Vagina (tissue), 2 donors: ENCODE measurements around the gene RHBDL2. TPM values are rescaled to one million over a fixed set of nuclear protein-coding genes. Genes with fewer than 3 reads are reported as not detected.
"Not testable (repeated sequence)": the region's sequence is repeated elsewhere in the genome, so short reads cannot be mapped to it uniquely, and the experiment has no call there.

ENCODE experiments used
- DNase-seq, 2 donors: peaks; one replicate each; pipeline ENCODE4 v3.0.0-alpha.2; 2017; ENCODE audit errors: extremely low spot score in 2 of 2
- H3K27ac ChIP-seq: fragments of 200-600 bp; sonication (generic); one replicate; pipeline ENCODE4 v1.5.1; 2019
- H3K27me3 ChIP-seq: fragments of 200-600 bp; sonication (generic); one replicate; pipeline ENCODE4 v1.5.1; 2019
- H3K36me3 ChIP-seq, 2 donors: fragments of 200-600 bp; sonication (generic); one replicate each; pipeline ENCODE4 v1.5.1; 2017 to 2019
- H3K4me1 ChIP-seq: fragments of 200-600 bp; sonication (generic); one replicate; pipeline ENCODE4 v1.5.1; 2019
- H3K4me3 ChIP-seq, 2 donors: fragments of 200-600 bp; sonication (generic); 1 replicate in 1 of 2; 2 replicates in 1 of 2; pipeline ENCODE4 v1.5.1; 2016 to 2019
- H3K9me3 ChIP-seq: fragments of 200-600 bp; sonication (generic); one replicate; pipeline ENCODE4 v1.5.1; 2019
- CTCF ChIP-seq, 3 experiments: fragments of 450-650 bp in 2 of 3; fragments of 200-600 bp in 1 of 3; sonication (generic) in 1 of 3; IDR thresholded peaks; one replicate each; pipeline ENCODE4 v1.5.1; 2017 to 2019; ENCODE audit warnings: antibody characterized with exemption in 3 of 3, mild to moderate bottlenecking in 2 of 3, moderate library complexity in 2 of 3
- POLR2A ChIP-seq, 2 donors: fragments of 450-650 bp; IDR thresholded peaks; one replicate each; pipeline ENCODE4 v1.6.1; 2017; ENCODE audit warnings: antibody characterized with exemption in 2 of 2, mild to moderate bottlenecking in 2 of 2, moderate library complexity in 2 of 2
- POLR2AphosphoS5 ChIP-seq, 2 donors: sonication (generic); formaldehyde crosslinking; IDR thresholded peaks; one replicate each; pipeline ENCODE4 v1.9.0; 2017; ENCODE audit warnings: antibody characterized with exemption in 2 of 2, mild to moderate bottlenecking in 2 of 2, low read depth in 1 of 2; ENCODE audit not compliant: insufficient read depth in 1 of 2
- intact Hi-C: fragments of 100-400 bp; cut with DNase I; formaldehyde crosslinking; loops from one replicate; pipeline ENCODE4 v1.15.1; 2023
- total RNA-seq: library from RNA; depleted of rRNA; stranded (reverse); fragments of >200 nt; gene quantifications from one replicate; pipeline ENCODE4 v1.2.3, GENCODE V29; 2016

RHBDL2 gene
- 9.6 TPM for total RNA-seq

GRCh38 chr1:38941527-38942019 is at the start of gene RHBDL2:
RHBDL2 (minus strand) TSS chr1:38941830; CDS start chr1:38919212, 22,618 bp downstream.
- Histone ChIP-seq H3K9me3 (no peaks in the 10 kb centered on the region), H3K4me3 (peak within 1 kb of the TSS; percentile 34 to 45), H3K27me3 (no peaks in the 10 kb centered on the region), H3K4me1 (peaks cover 6% of the 10 kb centered on the region), H3K36me3 (no peaks in the 10 kb centered on the region), H3K27ac (no peak within 1 kb of the TSS)
- peak in 1 of 2 donors; percentile 45 for TF ChIP-seq POLR2AphosphoS5 (IDR thresholded peaks at IDR 0.05; ENCODE audit: insufficient read depth in 1 of 2, low read depth in 1 of 2)
- no peak for TF ChIP-seq CTCF (IDR thresholded peaks at IDR 0.05)
- no peak for TF ChIP-seq POLR2A (IDR thresholded peaks at IDR 0.05)
- DNase-seq: no peak
- intact Hi-C loops: no loop called here

- no peaks in the 10 kb centered on the region for H3K36me3 ChIP-seq
- intact Hi-C loops: no loop called here
- H3K4me3 ChIP-seq: peak within 1 kb of the TSS; percentile 99
- TF ChIP-seq POLR2AphosphoS5 (IDR thresholded peaks at IDR 0.05; ENCODE audit: insufficient read depth in 1 of 2, low read depth in 1 of 2) (peak; percentile 47 to 90), POLR2A (IDR thresholded peaks at IDR 0.05) (peak in 1 of 2 donors; percentile 98), CTCF (IDR thresholded peaks at IDR 0.05) (peak in 1 of 3 experiments; percentile 10)
- no peaks in the 10 kb centered on the region for H3K9me3 ChIP-seq
- DNase-seq: peak; percentile 96 to 99
- H3K4me1 ChIP-seq: peaks cover 41% of the 10 kb centered on the region
- peak within 1 kb of the TSS; percentile 94 for H3K27ac ChIP-seq
- H3K27me3 ChIP-seq: no peaks in the 10 kb centered on the region
Observed at GRCh38 chr1:38990738-38991637, 49.4 kb upstream of the RHBDL2 start, which contains the start of gene AKIRIN1. AKIRIN1 (plus strand) TSS chr1:38991276; CDS start chr1:38991381, 105 bp downstream.

- no peak for TF ChIP-seq CTCF (IDR thresholded peaks at IDR 0.05)
- no peak for TF ChIP-seq POLR2AphosphoS5 (IDR thresholded peaks at IDR 0.05; ENCODE audit: insufficient read depth in 1 of 2, low read depth in 1 of 2)
- no peak for TF ChIP-seq POLR2A (IDR thresholded peaks at IDR 0.05)
- peak overlapping the region; percentile 99 for H3K4me3 ChIP-seq
- H3K9me3 ChIP-seq: no peaks in the 10 kb centered on the region
- intact Hi-C loops: no loop called here
- H3K27ac ChIP-seq: peak overlapping the region; percentile 94
- DNase-seq: no peak
- peaks cover 36% of the 10 kb centered on the region for H3K4me1 ChIP-seq
- H3K27me3 ChIP-seq: no peaks in the 10 kb centered on the region
- H3K36me3 ChIP-seq: no peaks in the 10 kb centered on the region
Observed at GRCh38 chr1:38990386-38990737, 48.7 kb upstream of the RHBDL2 start.

- Histone ChIP-seq H3K9me3 (no peaks in the 10 kb centered on the region), H3K27ac (peak overlapping the region; percentile 94), H3K4me3 (no peak overlapping the region), H3K4me1 (peaks cover 32% of the 10 kb centered on the region), H3K36me3 (no peaks in the 10 kb centered on the region), H3K27me3 (no peaks in the 10 kb centered on the region)
- no peak for DNase-seq
- TF ChIP-seq POLR2A (IDR thresholded peaks at IDR 0.05) (no peak), CTCF (IDR thresholded peaks at IDR 0.05) (no peak), POLR2AphosphoS5 (IDR thresholded peaks at IDR 0.05; ENCODE audit: insufficient read depth in 1 of 2, low read depth in 1 of 2) (no peak)
- intact Hi-C loops: no loop called here
Observed at GRCh38 chr1:38989979-38990378, 48.3 kb upstream of the RHBDL2 start.

GRCh38 chr1:38979380-38979779 is 37.8 kb upstream of the RHBDL2 start:
- DNase-seq, H3K27ac ChIP-seq, H3K4me1 ChIP-seq, H3K4me3 ChIP-seq, intact Hi-C loops, H3K36me3 ChIP-seq, H3K27me3 ChIP-seq, H3K9me3 ChIP-seq: not testable (repeated sequence)

GRCh38 chr1:38978245-38978542 is 36.6 kb upstream of the RHBDL2 start:
- intact Hi-C loops, H3K4me1 ChIP-seq, DNase-seq, H3K27me3 ChIP-seq, H3K4me3 ChIP-seq, H3K9me3 ChIP-seq, H3K27ac ChIP-seq, H3K36me3 ChIP-seq: not testable (repeated sequence)

GRCh38 chr1:38977399-38978244 is 36.0 kb upstream of the RHBDL2 start:
- H3K9me3 ChIP-seq, H3K27ac ChIP-seq, H3K4me3 ChIP-seq, intact Hi-C loops, H3K27me3 ChIP-seq, DNase-seq, H3K36me3 ChIP-seq, H3K4me1 ChIP-seq: not testable (repeated sequence)
